Thyroid gland (tissue), 4 donors: ENCODE measurements around the gene ELOVL1. TPM values are rescaled to one million over a fixed set of nuclear protein-coding genes. Genes with fewer than 3 reads are reported as not detected.

Experiments used
- DNase-seq, 2 donors: peaks; one replicate each; pipeline ENCODE4 v3.0.0-alpha.2; 2019
- H3K27ac ChIP-seq, 3 donors: fragments of 200-600 bp; sonication (generic); 1 replicate in 2 of 3; 2 replicates in 1 of 3; pipeline ENCODE4 v1.5.1; 2016 to 2019; ENCODE audit warnings: mild to moderate bottlenecking in 1 of 3, moderate library complexity in 1 of 3
- H3K27me3 ChIP-seq: fragments of 200-600 bp; sonication (generic); one replicate; pipeline ENCODE4 v1.5.1; 2019
- H3K36me3 ChIP-seq, 2 donors: fragments of 200-600 bp; sonication (generic); one replicate each; pipeline ENCODE4 v1.5.1; 2016 to 2019
- H3K4me1 ChIP-seq, 2 donors: fragments of 200-600 bp; sonication (generic); one replicate each; pipeline ENCODE4 v1.5.1; 2017 to 2019
- H3K4me3 ChIP-seq, 3 donors: fragments of 200-600 bp; sonication (generic); replicated peaks in 1 of 3; 1 replicate in 2 of 3; 2 replicates in 1 of 3; pipeline ENCODE4 v1.5.1; 2016; ENCODE audit warnings: mild to moderate bottlenecking in 1 of 3
- H3K9me3 ChIP-seq: fragments of 200-600 bp; sonication (generic); one replicate; pipeline ENCODE4 v1.5.1; 2017
- CTCF ChIP-seq, 6 experiments: fragments of 200-600 bp in 3 of 6; fragments of 450-650 bp in 3 of 6; sonication (generic) in 3 of 6; IDR thresholded peaks; one replicate each; pipeline ENCODE4 v1.5.1; 2016 to 2019; ENCODE audit warnings: antibody characterized with exemption in 6 of 6, mild to moderate bottlenecking in 2 of 6, inconsistent platforms in 1 of 6, moderate library complexity in 1 of 6
- POLR2A ChIP-seq, 2 donors: fragments of 450-650 bp; IDR thresholded peaks; one replicate each; pipeline ENCODE4 v1.6.1; 2017; ENCODE audit warnings: antibody characterized with exemption in 2 of 2, mild to moderate bottlenecking in 2 of 2, moderate library complexity in 1 of 2
- WGBS, 2 donors: methylation state at CpG; one replicate each; pipeline ENCODE4 v1.1.5; 2017; 5-methylcytosine and 5-hydroxymethylcytosine counted together
- intact Hi-C: fragments of 100-400 bp; cut with DNase I; formaldehyde crosslinking; loops from one replicate; pipeline ENCODE4 v1.15.1; 2023
- total RNA-seq, 4 donors: library from RNA; depleted of rRNA; stranded (reverse); fragments of >200 nt; gene quantifications; one replicate each; pipeline ENCODE4 v1.2.3, GENCODE V29; 2016

ELOVL1 gene
- total RNA-seq, 4 donors from 2014 or later = 70.5 to 117 (median 85.8) TPM

- Histone ChIP-seq H3K4me1 (peaks cover 16 to 21% of the 10 kb centered on the region in 2 donors), H3K36me3 (no peaks in the 10 kb centered on the region), H3K27me3 (no peaks in the 10 kb centered on the region), H3K4me3 (no peak overlapping the region), H3K27ac (peak overlapping the region in 1 of 3 donors; percentile 43), H3K9me3 (no peaks in the 10 kb centered on the region)
- intact Hi-C loops = no loop called here
- DNase-seq = no peak
- no peak for TF ChIP-seq POLR2A (IDR thresholded peaks at IDR 0.05)
- TF ChIP-seq CTCF (IDR thresholded peaks at IDR 0.05) = no peak
- WGBS, 2 donors = 89 to 93% methylated on average over 10 of the region's 10 CpGs
These were observed 16.1 kb downstream of the ELOVL1 start for GRCh38 chr1:43351421-43352350.

- Histone ChIP-seq H3K27me3 (no peaks in the 10 kb centered on the region), H3K27ac (no peak overlapping the region), H3K9me3 (no peaks in the 10 kb centered on the region), H3K4me1 (peaks cover 16 to 21% of the 10 kb centered on the region in 2 donors), H3K36me3 (no peaks in the 10 kb centered on the region), H3K4me3 (no peak overlapping the region)
- WGBS, 2 donors = 93 to 98% methylated on average over 1 of the region's 1 CpG
- DNase-seq = no peak
- TF ChIP-seq CTCF (IDR thresholded peaks at IDR 0.05) (no peak), POLR2A (IDR thresholded peaks at IDR 0.05) (no peak)
- intact Hi-C loops = no loop called here
These were observed 16.8 kb downstream of the ELOVL1 start for GRCh38 chr1:43350976-43351375.

DNA sequence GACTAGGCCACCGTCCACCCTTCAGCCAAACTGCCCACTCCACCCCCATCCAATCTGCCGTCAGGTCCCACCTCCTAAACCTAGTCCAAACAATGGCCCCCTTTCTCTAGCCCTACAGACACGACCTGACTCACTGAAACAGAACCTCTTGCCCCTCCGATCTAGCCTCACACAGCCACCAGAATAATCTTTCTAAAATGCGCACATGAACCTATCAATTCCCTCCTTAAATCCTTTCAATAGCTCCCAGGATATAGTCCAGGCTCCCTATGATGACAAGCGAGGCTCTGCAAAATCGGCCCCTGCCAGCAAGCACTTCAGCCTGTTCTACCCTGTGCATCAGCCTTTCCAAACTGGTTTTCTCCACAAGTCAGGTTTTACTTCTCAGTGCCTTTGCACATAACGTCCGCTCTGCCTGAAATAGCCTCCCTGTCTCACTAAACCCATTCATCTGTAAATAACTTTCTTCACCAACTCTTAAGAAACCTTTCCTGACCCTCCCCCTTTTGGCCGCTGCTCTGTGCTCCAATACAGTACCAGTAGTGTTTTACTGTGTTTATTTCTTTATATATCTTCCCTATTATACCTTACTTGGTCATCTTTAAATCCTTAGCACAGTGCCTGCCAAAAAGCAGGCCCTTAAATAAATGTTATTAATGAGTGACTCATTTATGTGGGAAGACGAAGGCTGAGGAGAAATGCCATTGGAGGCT is 18.1 kb downstream of the ELOVL1 start:
- Histone ChIP-seq H3K27me3 (no peaks in the 10 kb centered on the region), H3K9me3 (no peaks in the 10 kb centered on the region), H3K27ac (peak overlapping the region; percentile 94 to 99 (median 95)), H3K36me3 (no peaks in the 10 kb centered on the region), H3K4me1 (peaks cover 16 to 21% of the 10 kb centered on the region in 2 donors), H3K4me3 (no peak overlapping the region)
- intact Hi-C loops = no loop called here
- peak; percentile 78 to 84 for DNase-seq
- TF ChIP-seq POLR2A (IDR thresholded peaks at IDR 0.05) (peak in 1 of 2 donors; percentile 7), CTCF (IDR thresholded peaks at IDR 0.05) (no peak)
- WGBS, 2 donors = 35 to 37% methylated on average over 11 of the region's 11 CpGs

DNA sequence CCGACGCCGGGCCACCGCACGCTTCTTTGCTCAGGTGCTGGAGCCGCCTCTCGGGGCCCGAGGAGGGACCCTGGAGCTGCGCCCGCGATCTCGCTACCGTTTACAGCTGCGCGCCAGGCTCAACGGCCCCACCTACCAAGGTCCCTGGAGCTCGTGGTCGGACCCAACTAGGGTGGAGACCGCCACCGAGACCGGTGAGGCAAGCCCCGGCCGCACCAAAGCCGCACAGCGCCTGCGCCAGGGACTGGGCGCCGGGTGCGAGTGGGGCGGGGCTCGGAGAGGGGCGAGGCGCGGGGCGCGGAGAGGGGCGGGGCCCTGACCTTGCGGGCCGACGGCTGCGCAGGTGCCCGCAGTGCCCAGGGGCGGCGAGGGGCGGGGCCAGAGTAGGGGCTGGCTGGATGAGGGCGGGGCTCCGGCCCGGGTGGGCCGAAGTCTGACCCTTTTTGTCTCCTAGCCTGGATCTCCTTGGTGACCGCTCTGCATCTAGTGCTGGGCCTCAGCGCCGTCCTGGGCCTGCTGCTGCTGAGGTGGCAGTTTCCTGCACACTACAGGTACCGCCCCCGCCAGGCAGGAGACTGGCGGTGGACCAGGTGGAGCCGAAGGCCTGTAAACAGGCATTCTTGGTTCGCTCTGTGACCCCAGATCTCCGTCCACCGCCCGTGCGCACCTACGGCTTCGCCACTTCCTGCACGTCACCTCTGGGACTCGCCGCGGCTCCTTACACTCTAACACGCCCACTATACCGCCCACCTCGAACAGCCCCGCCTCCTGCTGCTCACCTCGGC is 18.8 kb downstream of the ELOVL1 start:
- no peaks in the 10 kb centered on the region for H3K27me3 ChIP-seq
- no peaks in the 10 kb centered on the region for H3K36me3 ChIP-seq
- no peak for TF ChIP-seq CTCF (IDR thresholded peaks at IDR 0.05)
- peak; percentile 20 to 85 for TF ChIP-seq POLR2A (IDR thresholded peaks at IDR 0.05)
- H3K4me1 ChIP-seq = peaks cover 16 to 21% of the 10 kb centered on the region in 2 donors
- 9 to 16% methylated on average over 13 to 14 of the region's 72 CpGs for WGBS, 2 donors
- peak overlapping the region in 2 of 3 donors; percentile 8 to 54 for H3K4me3 ChIP-seq
- intact Hi-C loops = no loop called here
- peak overlapping the region; percentile 94 to 99 (median 95) for H3K27ac ChIP-seq
- no peaks in the 10 kb centered on the region for H3K9me3 ChIP-seq
- peak; percentile 95 for DNase-seq
